CD4-positive, alpha-beta memory T cell (primary cell): ENCODE measurements around the gene ALCAM. TPM values are rescaled to one million over a fixed set of nuclear protein-coding genes. Genes with fewer than 3 reads are reported as not detected.

Experiments used
- CTCF ChIA-PET: fragments of 350-600 bp; sonication (Branson Sonifier 250); formaldehyde crosslinking; loops from one replicate; lab custom pipeline; 2021; ENCODE audit warnings: inconsistent platforms; ENCODE audit not compliant: partially characterized antibody; lab: Charles Lee
- POLR2A ChIA-PET: fragments of 350-600 bp; sonication (Branson Sonifier 250); formaldehyde crosslinking; loops from one replicate; lab custom pipeline; 2021; ENCODE audit not compliant: partially characterized antibody; lab: Charles Lee
- DNase-seq, 5 donors: peaks; one replicate each; pipeline versions ENCODE4 v3.0.0 to v3.0.0-alpha.2; 2020 to 2022; ENCODE audit warnings: mixed read lengths in 1 of 5
- H3K27ac ChIP-seq: one replicate; pipeline ENCODE4 v1.7.0; 2013; ENCODE audit warnings: low read depth, low read length
- H3K27me3 ChIP-seq: 2 replicates; pipeline ENCODE4 v1.7.0; 2013; ENCODE audit warnings: mild to moderate bottlenecking, low read length, moderate library complexity; ENCODE audit not compliant: insufficient read depth
- H3K36me3 ChIP-seq: 2 replicates; pipeline ENCODE4 v1.7.0; 2013; ENCODE audit warnings: mild to moderate bottlenecking, low read length, moderate library complexity; ENCODE audit not compliant: insufficient read depth
- H3K4me1 ChIP-seq: 2 replicates; pipeline ENCODE4 v1.7.0; 2013; ENCODE audit warnings: mild to moderate bottlenecking, low read length, moderate library complexity; ENCODE audit not compliant: insufficient read depth
- H3K4me3 ChIP-seq, 2 donors: one replicate each; pipeline ENCODE4 v1.7.0; 2013; ENCODE audit warnings: low read length in 2 of 2, mild to moderate bottlenecking in 1 of 2
- H3K9me3 ChIP-seq, 2 donors: one replicate each; pipeline ENCODE4 v1.7.0; 2013; ENCODE audit warnings: low read length in 2 of 2, control low read depth in 1 of 2; ENCODE audit not compliant: control insufficient read depth in 1 of 2
- H3K27ac Mint-ChIP-seq, 7 donors: one replicate each; pipeline ENCODE4 v1.8.0; 2020 to 2021; ENCODE audit warnings: mixed read lengths in 7 of 7, mild to moderate bottlenecking in 6 of 7, inconsistent platforms in 3 of 7, moderate library complexity in 3 of 7
- H3K27me3 Mint-ChIP-seq, 2 donors: one replicate each; pipeline ENCODE4 v1.8.0; 2020 to 2021; ENCODE audit warnings: mixed read lengths in 2 of 2
- H3K36me3 Mint-ChIP-seq, 2 donors: one replicate each; pipeline ENCODE4 v1.8.0; 2020 to 2021; ENCODE audit warnings: mixed read lengths in 2 of 2, inconsistent platforms in 1 of 2, mild to moderate bottlenecking in 1 of 2
- H3K4me1 Mint-ChIP-seq, 4 donors: one replicate each; pipeline ENCODE4 v1.8.0; 2020 to 2021; ENCODE audit warnings: mixed read lengths in 4 of 4, mild to moderate bottlenecking in 1 of 4
- H3K4me3 Mint-ChIP-seq, 8 donors: one replicate each; pipeline ENCODE4 v1.8.0; 2020 to 2021; ENCODE audit warnings: mixed read lengths in 8 of 8, mild to moderate bottlenecking in 7 of 8, moderate library complexity in 6 of 8, inconsistent platforms in 3 of 8
- H3K9me3 Mint-ChIP-seq, 8 donors: one replicate each; pipeline ENCODE4 v1.8.0; 2020 to 2021; ENCODE audit warnings: mixed read lengths in 8 of 8, mild to moderate bottlenecking in 5 of 8, inconsistent platforms in 3 of 8, moderate library complexity in 1 of 8
- intact Hi-C: fragments of 100-400 bp; cut with micrococcal nuclease; formaldehyde crosslinking; loops from one replicate; pipeline ENCODE4 v1.15.1; 2023
- polyA plus RNA-seq, 2 donors: library from polyadenylated mRNA; unstranded; fragments of 300-500 nt; fragmentation: Illumina TruSeq; gene quantifications; one replicate each; pipeline ENCODE4 v1.2.3, GENCODE V29; 2021
- total RNA-seq, 2 experiments: library from RNA; stranded (reverse); gene quantifications; one replicate each; pipeline ENCODE4 v1.2.3, GENCODE V29; 2021

The ALCAM gene
- total and polyA plus RNA-seq, 4 experiments from 2014 or later: 5.5 to 10.6 (median 8.6) TPM

GRCh38 chr3:105559856-105560255 lies 193.1 kb downstream of the ALCAM start:
- DNase-seq: no peak
- CTCF ChIA-PET: no interaction called here
- H3K9me3 ChIP-seq: no peaks in the 10 kb centered on the region
- Mint-ChIP-seq H3K9me3 (no peaks in the 10 kb centered on the region), H3K4me1 (no peaks in the 10 kb centered on the region), H3K4me3 (no peak overlapping the region), H3K36me3 (peaks cover 7 to 14% of the 10 kb centered on the region in 2 donors), H3K27ac (no peak overlapping the region), H3K27me3 (no peaks in the 10 kb centered on the region)
- H3K4me1 ChIP-seq: no peaks in the 10 kb centered on the region
- H3K4me3 ChIP-seq: no peak overlapping the region
- H3K36me3 ChIP-seq: no peaks in the 10 kb centered on the region
- POLR2A ChIA-PET: no interaction called here
- no peak overlapping the region for H3K27ac ChIP-seq
- intact Hi-C loops: no loop called here
- H3K27me3 ChIP-seq: no peaks in the 10 kb centered on the region

DNA sequence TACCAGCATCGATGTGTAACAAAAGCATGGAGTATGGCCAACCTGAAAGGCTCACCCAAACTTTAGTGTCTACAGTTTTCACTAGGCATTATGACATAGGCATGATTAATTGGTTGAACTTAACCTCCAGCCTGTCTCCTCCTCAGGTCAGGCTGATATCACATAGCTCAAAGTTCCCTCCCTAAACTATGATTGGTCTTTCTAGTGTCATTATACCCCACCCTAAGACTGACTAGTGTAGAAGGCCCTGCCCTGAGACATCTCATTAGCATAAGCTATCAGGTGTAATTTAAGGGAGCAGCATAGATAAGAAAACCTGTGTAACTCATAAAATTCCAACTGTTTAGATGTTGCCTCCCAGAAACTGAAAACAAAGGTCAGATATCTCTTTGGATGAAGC lies 195.2 kb downstream of the ALCAM start:
- intact Hi-C loops: no loop called here
- H3K27ac ChIP-seq: no peak overlapping the region
- peaks cover 0 to 5% (median 0%) of the 10 kb centered on the region in 8 donors for H3K9me3 Mint-ChIP-seq
- no peaks in the 10 kb centered on the region for H3K4me1 Mint-ChIP-seq
- DNase-seq: no peak
- H3K36me3 Mint-ChIP-seq: peaks cover 9 to 18% of the 10 kb centered on the region in 2 donors
- H3K4me1 ChIP-seq: no peaks in the 10 kb centered on the region
- no peaks in the 10 kb centered on the region for H3K27me3 ChIP-seq
- no peak overlapping the region for H3K27ac Mint-ChIP-seq
- H3K36me3 ChIP-seq: no peaks in the 10 kb centered on the region
- no peak overlapping the region for H3K4me3 Mint-ChIP-seq
- POLR2A ChIA-PET: no interaction called here
- no peaks in the 10 kb centered on the region for H3K27me3 Mint-ChIP-seq
- CTCF ChIA-PET: no interaction called here
- H3K9me3 ChIP-seq: no peaks in the 10 kb centered on the region
- H3K4me3 ChIP-seq: no peak overlapping the region

- H3K4me1 ChIP-seq: no peaks in the 10 kb centered on the region
- ChIA-PET POLR2A (no interaction called here), CTCF (no interaction called here)
- peaks cover 9 to 16% of the 10 kb centered on the region in 2 donors for H3K36me3 Mint-ChIP-seq
- H3K4me3 Mint-ChIP-seq: no peak overlapping the region
- DNase-seq: no peak
- H3K36me3 ChIP-seq: no peaks in the 10 kb centered on the region
- intact Hi-C loops: no loop called here
- no peaks in the 10 kb centered on the region for H3K4me1 Mint-ChIP-seq
- H3K9me3 Mint-ChIP-seq: peaks cover 0 to 5% (median 0%) of the 10 kb centered on the region in 8 donors
- H3K9me3 ChIP-seq: no peaks in the 10 kb centered on the region
- H3K27ac ChIP-seq: no peak overlapping the region
- H3K27me3 ChIP-seq: no peaks in the 10 kb centered on the region
- H3K27ac Mint-ChIP-seq: no peak overlapping the region
- no peaks in the 10 kb centered on the region for H3K27me3 Mint-ChIP-seq
- no peak overlapping the region for H3K4me3 ChIP-seq
Measured at GRCh38 chr3:105564546-105565288, 198.0 kb downstream of the ALCAM start.

DNA sequence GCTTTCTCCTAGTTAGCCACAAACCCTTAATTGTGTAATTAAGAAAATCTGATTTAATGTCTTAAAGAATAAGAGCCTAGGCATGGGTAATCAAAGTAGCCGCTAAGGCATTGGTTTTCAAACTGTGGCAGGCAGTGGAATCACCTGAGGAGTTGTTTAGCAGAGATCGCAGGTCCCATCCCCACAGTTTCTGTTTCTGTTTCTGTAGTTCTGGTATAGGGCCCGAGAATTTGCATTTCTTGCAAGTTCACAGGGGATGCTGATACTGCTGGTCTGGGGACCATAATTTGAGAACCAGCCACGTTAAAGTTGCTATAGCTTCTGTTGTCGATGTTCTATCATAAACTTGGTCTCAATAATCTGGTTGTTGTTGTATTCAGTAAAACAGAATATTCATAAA lies 204.3 kb downstream of the ALCAM start:
- Histone ChIP-seq H3K4me1 (no peaks in the 10 kb centered on the region), H3K27ac (no peak overlapping the region), H3K27me3 (no peaks in the 10 kb centered on the region), H3K9me3 (no peaks in the 10 kb centered on the region), H3K4me3 (no peak overlapping the region), H3K36me3 (no peaks in the 10 kb centered on the region)
- Mint-ChIP-seq H3K4me3 (no peak overlapping the region), H3K27ac (no peak overlapping the region), H3K4me1 (no peaks in the 10 kb centered on the region), H3K9me3 (peaks cover 0 to 3% (median 0%) of the 10 kb centered on the region in 8 donors), H3K36me3 (peaks cover 10 to 22% of the 10 kb centered on the region in 2 donors), H3K27me3 (no peaks in the 10 kb centered on the region)
- intact Hi-C loops: no loop called here
- POLR2A ChIA-PET: no interaction called here
- CTCF ChIA-PET: no interaction called here
- no peak for DNase-seq

- peaks cover 0 to 3% (median 0%) of the 10 kb centered on the region in 8 donors for H3K9me3 Mint-ChIP-seq
- no peak overlapping the region for H3K4me3 Mint-ChIP-seq
- no peak overlapping the region for H3K27ac Mint-ChIP-seq
- intact Hi-C loops: no loop called here
- Histone ChIP-seq H3K36me3 (no peaks in the 10 kb centered on the region), H3K27ac (no peak overlapping the region), H3K27me3 (no peaks in the 10 kb centered on the region), H3K9me3 (no peaks in the 10 kb centered on the region), H3K4me3 (no peak overlapping the region), H3K4me1 (no peaks in the 10 kb centered on the region)
- ChIA-PET CTCF (no interaction called here), POLR2A (no interaction called here)
- H3K27me3 Mint-ChIP-seq: no peaks in the 10 kb centered on the region
- H3K4me1 Mint-ChIP-seq: no peaks in the 10 kb centered on the region
- no peak for DNase-seq
- H3K36me3 Mint-ChIP-seq: peaks cover 13 to 26% of the 10 kb centered on the region in 2 donors
Measured at GRCh38 chr3:105572501-105572900, 205.8 kb downstream of the ALCAM start.

- no peak for DNase-seq
- no peak overlapping the region for H3K27ac ChIP-seq
- no peaks in the 10 kb centered on the region for H3K27me3 ChIP-seq
- intact Hi-C loops: no loop called here
- H3K4me1 ChIP-seq: no peaks in the 10 kb centered on the region
- Mint-ChIP-seq H3K27me3 (no peaks in the 10 kb centered on the region), H3K36me3 (peaks cover 7 to 8% of the 10 kb centered on the region in 2 donors), H3K9me3 (no peaks in the 10 kb centered on the region), H3K4me1 (no peaks in the 10 kb centered on the region), H3K27ac (no peak overlapping the region), H3K4me3 (no peak overlapping the region)
- no peaks in the 10 kb centered on the region for H3K36me3 ChIP-seq
- ChIA-PET CTCF (no interaction called here), POLR2A (no interaction called here)
- H3K4me3 ChIP-seq: no peak overlapping the region
- H3K9me3 ChIP-seq: no peaks in the 10 kb centered on the region
Measured at GRCh38 chr3:105579439-105579838, 212.7 kb downstream of the ALCAM start.

DNA sequence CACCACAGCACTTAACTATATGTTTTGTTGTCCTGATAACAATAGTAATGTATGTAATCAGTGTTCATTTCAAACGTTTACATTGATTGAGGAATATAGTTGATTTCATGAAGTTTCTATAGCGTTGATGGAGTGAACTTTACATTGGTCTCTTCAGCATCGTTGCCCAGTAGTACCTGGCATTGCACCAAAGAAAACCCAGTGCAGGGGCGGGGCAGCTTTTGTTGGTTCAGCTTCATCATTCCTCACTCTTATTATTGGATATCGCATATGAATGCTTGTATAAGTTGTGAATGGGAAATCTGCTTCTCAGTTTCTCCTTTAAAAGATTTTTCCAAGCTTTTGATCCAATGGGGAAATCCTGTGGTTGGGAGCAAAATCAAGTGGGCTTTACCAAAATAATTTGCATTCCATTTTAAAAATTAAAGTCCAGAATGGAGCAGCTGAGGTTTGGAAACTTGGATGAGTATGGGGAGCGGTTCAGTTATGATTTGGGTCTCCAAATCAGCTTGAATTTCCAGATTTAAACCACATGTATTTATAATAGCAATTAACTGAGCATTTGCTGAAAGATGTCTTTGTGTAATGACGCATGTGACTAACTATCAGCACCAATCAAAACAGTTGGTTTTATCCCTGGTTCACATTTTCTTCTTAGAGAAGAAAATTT lies 213.7 kb downstream of the ALCAM start:
- Mint-ChIP-seq H3K4me3 (no peak overlapping the region), H3K27me3 (no peaks in the 10 kb centered on the region), H3K9me3 (no peaks in the 10 kb centered on the region), H3K4me1 (no peaks in the 10 kb centered on the region), H3K27ac (no peak overlapping the region), H3K36me3 (peaks cover 4 to 5% of the 10 kb centered on the region in 2 donors)
- POLR2A ChIA-PET: no interaction called here
- CTCF ChIA-PET: no interaction called here
- H3K27ac ChIP-seq: no peak overlapping the region
- H3K4me3 ChIP-seq: no peak overlapping the region
- no peaks in the 10 kb centered on the region for H3K4me1 ChIP-seq
- intact Hi-C loops: no loop called here
- DNase-seq: no peak
- no peaks in the 10 kb centered on the region for H3K27me3 ChIP-seq
- no peaks in the 10 kb centered on the region for H3K36me3 ChIP-seq
- H3K9me3 ChIP-seq: no peaks in the 10 kb centered on the region
